GM12878 (cell line): Measurements from ENCODE around the gene IFIH1. TPM values are rescaled to one million over a fixed set of nuclear protein-coding genes. Genes with fewer than 3 reads are reported as not detected.

Experiments
- ATAC-seq: fragments of 200-7000 bp; cut with Tn5 transposase; 3 replicates; pipeline ENCODE4 v1.9.1; 2020; ENCODE audit warnings: mild to moderate bottlenecking, moderate library complexity
- BruUV-seq: library from RNA; stranded (reverse); fragments of 400-500 nt; replicated peaks from 2 replicates; lab custom pipeline; 2021; lab: Mats Ljungman, UMichigan
- CTCF ChIA-PET: fragments of 300-600 bp; sonication (Branson Sonifier 250); formaldehyde crosslinking; extraction: SDS; loops from one replicate; lab custom pipeline; 2021; ENCODE audit warnings: inconsistent platforms; lab: Yijun Ruan, JAX
- POLR2A ChIA-PET: fragments of 350-600 bp; formaldehyde crosslinking; extraction: SDS; loops from one replicate; lab custom pipeline; 2021; ENCODE audit warnings: inconsistent platforms; lab: Charles Lee
- RAD21 ChIA-PET: fragments of 300-600 bp; sonication (Branson Sonifier 250); formaldehyde crosslinking; loops from one replicate; lab custom pipeline; 2023; ENCODE audit warnings: antibody characterized with exemption; ENCODE audit not compliant: unreplicated experiment; lab: Charles Lee
- SMC1A ChIA-PET: fragments of 300-600 bp; sonication (Branson Sonifier 250); formaldehyde crosslinking; loops from one replicate; lab custom pipeline; 2023; ENCODE audit not compliant: unreplicated experiment, uncharacterized antibody; lab: Charles Lee
- DNase-seq: peaks from one replicate; pipeline ENCODE4 v3.0.0-alpha.2; 2011; ENCODE audit warnings: low read depth, low spot score
- FAIRE-seq: peaks from 3 replicates; lab custom pipeline; 2011; peaks lifted over from hg19 to GRCh38; lab: Jason Lieb, UNC
- H2AFZ ChIP-seq: 2 replicates; pipeline ENCODE4 v1.6.0; 2011; ENCODE audit warnings: low read depth, low read length, control low read depth; ENCODE audit not compliant: control insufficient read depth
- H3K27ac ChIP-seq: 2 replicates; pipeline ENCODE4 v1.5.1; 2011; ENCODE audit warnings: control low read depth; ENCODE audit not compliant: control insufficient read depth, insufficient read depth
- H3K27me3 ChIP-seq, 2 experiments: replicated peaks in 1 of 2; 2 replicates each; pipeline versions ENCODE4 v1.6.0 to v1.6.1; 2011; ENCODE audit warnings: low read length in 1 of 2; ENCODE audit not compliant: control insufficient read depth in 2 of 2, insufficient read depth in 2 of 2
- H3K36me3 ChIP-seq, 2 experiments: 2 replicates each; pipeline ENCODE4 v1.5.1; 2011; ENCODE audit warnings: low read length in 1 of 2; ENCODE audit not compliant: control insufficient read depth in 2 of 2, insufficient read depth in 2 of 2
- H3K4me1 ChIP-seq: 2 replicates; pipeline ENCODE4 v1.6.1; 2011; ENCODE audit warnings: mild to moderate bottlenecking, low read length, moderate library complexity, mixed read lengths; ENCODE audit not compliant: control insufficient read depth, insufficient read depth
- H3K4me2 ChIP-seq: 2 replicates; pipeline ENCODE4 v1.6.0; 2011; ENCODE audit warnings: control low read depth; ENCODE audit not compliant: control insufficient read depth, insufficient read depth
- H3K4me3 ChIP-seq: fragments of 200-600 bp; sonication (generic); 2 replicates; pipeline ENCODE4 v1.5.1; 2016
- H3K79me2 ChIP-seq: 2 replicates; pipeline ENCODE4 v1.6.0; 2011; ENCODE audit warnings: low read length; ENCODE audit not compliant: control insufficient read depth, insufficient read depth
- H3K9ac ChIP-seq: 2 replicates; pipeline ENCODE4 v1.8.0; 2011; ENCODE audit warnings: low read length, control low read depth, mixed read lengths; ENCODE audit not compliant: control insufficient read depth, insufficient read depth
- H3K9me3 ChIP-seq: replicated peaks from 3 replicates; pipeline ENCODE4 v1.5.1; 2011; ENCODE audit warnings: mild to moderate bottlenecking, low read length; ENCODE audit not compliant: control insufficient read depth, insufficient read depth
- H4K20me1 ChIP-seq: 2 replicates; pipeline ENCODE4 v1.6.0; 2011; ENCODE audit not compliant: control insufficient read depth, insufficient read depth
- MEF2A ChIP-seq: IDR thresholded peaks from 2 replicates; pipeline ENCODE4 v1.6.1; 2011; ENCODE audit warnings: low read depth, mild to moderate bottlenecking, low read length, moderate library complexity; ENCODE audit not compliant: insufficient read depth
- WGBS: methylation state at CpG from one replicate; pipeline ENCODE4 v1.1.6; 2016; ENCODE audit warnings: low lambda C conversion rate; ENCODE audit not compliant: insufficient replicate concordance, insufficient coverage; ENCODE audit errors: missing lambda C conversion rate; 5-methylcytosine and 5-hydroxymethylcytosine counted together
- in situ Hi-C: fragments of 300-500 bp; cut with MboI; formaldehyde crosslinking; loops from 9 replicates; pipeline ENCODE4 v1.14.3; 2018; ENCODE audit warnings: mixed read lengths
- intact Hi-C: fragments of 100-400 bp; cut with micrococcal nuclease; formaldehyde crosslinking; loops from one replicate; pipeline ENCODE4 v1.14.2; 2022; ENCODE audit not compliant: unreplicated experiment
- polyA plus RNA-seq, 11 experiments: library from polyadenylated mRNA; depleted of rRNA in 4 of 11; unstranded in 6 of 11; stranded (reverse) in 5 of 11; fragments of >200 nt; fragmentation: Nextera tagmentation in 4 of 11; fragmentation: Illumina TruSeq in 1 of 11; extraction: Ambion mirVana in 4 of 11; extraction: Trizol in 1 of 11; gene quantifications; 1 replicate in 1 of 11; 2 replicates in 10 of 11; pipeline versions ENCODE4 v1.2.1 to v1.2.3, GENCODE V29; 2011 to 2016; ENCODE audit warnings: inconsistent platforms in 2 of 11, missing spikeins in 2 of 11, low read depth in 1 of 11
- total RNA-seq, 4 experiments: library from RNA; depleted of rRNA in 3 of 4; stranded (reverse); fragments of >200 nt in 3 of 4; fragmentation: Illumina TruSeq in 1 of 4; extraction: Trizol in 1 of 4; gene quantifications; 2 replicates each; pipeline versions ENCODE4 v1.2.1 to v1.2.3, GENCODE V29; 2013 to 2021
- TF ChIP-seq, protein P1 (sequence below): fragments of 450-650 bp; IDR thresholded peaks from 2 replicates; pipeline ENCODE4 v1.6.1; 2017; ENCODE audit warnings: mild to moderate bottlenecking

IFIH1 gene
- total and polyA plus RNA-seq, 10 of the 15 experiments (the other 5 are each of a cell fraction or from before 2014, with no cell fraction given) = 12.5 to 40.9 (median 28.8) TPM

DNA sequence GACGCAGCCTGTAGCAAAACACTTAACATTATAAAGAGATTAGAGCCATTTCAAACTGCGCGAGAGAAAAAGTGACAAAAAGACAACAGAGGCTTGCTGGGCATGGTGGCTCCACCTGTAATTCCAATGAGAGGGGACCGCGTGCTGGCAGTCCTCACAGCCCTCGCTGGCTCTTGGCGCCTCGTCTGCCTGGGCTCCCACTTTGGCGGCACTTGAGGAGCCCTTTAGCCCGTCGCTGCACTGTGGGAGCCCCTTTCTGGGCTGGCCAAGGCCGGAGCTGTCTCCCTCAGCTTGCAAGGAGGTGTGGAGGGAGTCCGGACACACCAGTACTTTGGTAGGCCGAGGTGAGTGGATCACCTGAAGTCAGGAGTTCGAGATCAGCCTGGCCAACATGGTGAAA lies 9.3 kb upstream of the IFIH1 start:
- Histone ChIP-seq H3K27me3 (no peaks in the 10 kb centered on the region), H3K27ac (no peak overlapping the region), H3K4me2 (peak overlapping the region; percentile 44; the same call in 1 of the 2 replicates), H3K79me2 (peaks cover 6% of the 10 kb centered on the region), H3K4me3 (no peak overlapping the region), H3K36me3 (no peaks in the 10 kb centered on the region; a peak in 1 of 4 replicates), H3K4me1 (no peaks in the 10 kb centered on the region), H3K9ac (no peak overlapping the region), H4K20me1 (no peaks in the 10 kb centered on the region), H3K9me3 (peaks cover 2% of the 10 kb centered on the region; the same call in 2 of the 3 replicates), H2AFZ (no peak overlapping the region)
- intact Hi-C loops = no loop called here
- over 99% methylated on average over 11 of the region's 15 CpGs for WGBS
- CTCF ChIA-PET = interaction anchor here (1.3 to 3.0 kb wide), 8 partner anchors 10 to 175 kb away, joined by 3 to 17 read pairs (median 7); partner anchors contain the start of genes GCG and IFIH1
- DNase-seq = no peak
- SMC1A ChIA-PET = interaction anchor here (0.6 to 2.3 kb wide), 3 partner anchors 9 to 175 kb away, joined by 3 to 11 read pairs (median 4); partner anchors contain the start of gene IFIH1
- POLR2A ChIA-PET = interaction anchor here (0.6 to 2.0 kb wide), 5 partner anchors 9 to 308 kb away, joined by 4 to 9 read pairs (median 6); partner anchors contain the start of gene IFIH1
- no peak for FAIRE-seq
- ATAC-seq = no peak
- RAD21 ChIA-PET = interaction anchor here (0.7 to 2.6 kb wide), 4 partner anchors 9 to 311 kb away, joined by 3 to 11 read pairs (median 6); partner anchors contain the start of gene IFIH1
- TF ChIP-seq MEF2A = no peak
- TF ChIP-seq, protein P1, sequence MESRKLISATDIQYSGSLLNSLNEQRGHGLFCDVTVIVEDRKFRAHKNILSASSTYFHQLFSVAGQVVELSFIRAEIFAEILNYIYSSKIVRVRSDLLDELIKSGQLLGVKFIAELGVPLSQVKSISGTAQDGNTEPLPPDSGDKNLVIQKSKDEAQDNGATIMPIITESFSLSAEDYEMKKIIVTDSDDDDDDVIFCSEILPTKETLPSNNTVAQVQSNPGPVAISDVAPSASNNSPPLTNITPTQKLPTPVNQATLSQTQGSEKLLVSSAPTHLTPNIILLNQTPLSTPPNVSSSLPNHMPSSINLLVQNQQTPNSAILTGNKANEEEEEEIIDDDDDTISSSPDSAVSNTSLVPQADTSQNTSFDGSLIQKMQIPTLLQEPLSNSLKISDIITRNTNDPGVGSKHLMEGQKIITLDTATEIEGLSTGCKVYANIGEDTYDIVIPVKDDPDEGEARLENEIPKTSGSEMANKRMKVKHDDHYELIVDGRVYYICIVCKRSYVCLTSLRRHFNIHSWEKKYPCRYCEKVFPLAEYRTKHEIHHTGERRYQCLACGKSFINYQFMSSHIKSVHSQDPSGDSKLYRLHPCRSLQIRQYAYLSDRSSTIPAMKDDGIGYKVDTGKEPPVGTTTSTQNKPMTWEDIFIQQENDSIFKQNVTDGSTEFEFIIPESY = peak; percentile 66; the same call in 1 of the 2 replicates
- BruUV-seq = TSS peak; percentile 71
- in situ Hi-C loops = no loop called here
